GM21515 (cell line): ENCODE measurements around the gene DNALI1.
"Not testable (repeated sequence)": the region's sequence is repeated elsewhere in the genome, so short reads cannot be mapped to it uniquely, and the experiment has no call there.

Experiments used
- ATAC-seq: cut with Tn5 transposase; IDR thresholded peaks from one replicate; pipeline ENCODE4 v1.9.1; 2021; ENCODE audit not compliant: unreplicated experiment

The DNALI1 gene

GRCh38 chr1:37556712-37557196 lies at the start of gene DNALI1:
Gene DNALI1 (plus strand): TSS chr1:37556940. CDS start chr1:37556995, 55 bp downstream.
- ATAC-seq, result no peak

DNA sequence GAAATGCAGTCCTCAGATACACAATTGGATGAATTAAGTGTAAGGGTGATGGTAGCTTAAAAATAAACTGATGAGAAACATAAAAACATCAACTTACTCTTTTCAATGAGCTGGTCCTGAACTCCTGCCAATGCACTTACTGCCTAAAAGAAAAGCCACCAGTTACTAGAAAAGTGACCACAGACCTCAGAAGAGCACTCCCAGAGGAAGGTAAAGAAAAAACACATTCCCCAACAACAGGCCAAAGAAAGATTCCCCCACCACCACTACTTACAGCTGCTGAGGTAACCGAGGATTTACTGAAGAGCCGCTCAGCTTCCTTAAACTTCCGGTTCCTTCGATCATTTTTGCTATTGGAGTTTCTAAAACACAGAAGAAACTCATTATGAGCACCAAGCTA lies 47.6 kb upstream of the DNALI1 start:
- ATAC-seq, result no peak

DNA sequence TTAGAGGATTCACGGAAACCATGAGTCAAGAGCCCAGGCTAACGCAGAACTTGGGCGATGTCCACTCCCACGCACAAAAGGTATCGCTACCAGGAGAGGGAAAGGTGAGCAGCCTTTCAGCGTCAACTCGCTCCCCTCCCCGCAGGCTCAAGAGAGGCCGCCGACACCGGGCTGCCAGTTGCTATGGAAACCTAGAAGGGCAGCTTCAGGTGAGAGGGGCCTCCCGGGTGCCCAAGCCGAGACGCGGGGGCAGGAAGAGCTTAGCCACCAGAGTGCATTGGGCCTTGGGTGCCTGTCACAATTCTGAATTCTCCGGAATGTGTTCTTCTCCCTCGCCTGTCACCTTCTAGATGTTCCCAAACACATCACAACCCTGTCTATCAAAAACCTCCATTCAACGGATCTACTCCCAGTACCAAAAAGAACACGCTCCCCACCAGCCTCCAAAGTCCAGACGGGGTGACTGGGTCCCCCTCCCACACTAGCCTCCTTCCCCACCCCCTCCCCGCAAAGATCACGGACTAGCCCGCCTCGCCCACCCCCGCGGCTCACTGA lies 42.9 kb upstream of the DNALI1 start:
- ATAC-seq, result peak; percentile 26

GRCh38 chr1:37514350-37515184 lies 42.2 kb upstream of the DNALI1 start, which contains the start of gene MEAF6:
Gene MEAF6 (minus strand): TSS chr1:37514766. CDS start chr1:37514746, 20 bp downstream.
- ATAC-seq, result peak; percentile 80

GRCh38 chr1:37515185-37516034 lies 41.3 kb upstream of the DNALI1 start:
- ATAC-seq, result peak; percentile 15

- ATAC-seq, result no peak
Observed at GRCh38 chr1:37517569-37517968, 39.2 kb upstream of the DNALI1 start.

GRCh38 chr1:37518241-37518640 lies 38.5 kb upstream of the DNALI1 start:
- not testable (repeated sequence) for ATAC-seq

GRCh38 chr1:37518929-37519328 lies 37.8 kb upstream of the DNALI1 start:
- ATAC-seq, result not testable (repeated sequence)

GRCh38 chr1:37519613-37520012 lies 37.1 kb upstream of the DNALI1 start:
- no peak for ATAC-seq

- not testable (repeated sequence) for ATAC-seq
Observed at GRCh38 chr1:37529888-37530287, 26.9 kb upstream of the DNALI1 start.

DNA sequence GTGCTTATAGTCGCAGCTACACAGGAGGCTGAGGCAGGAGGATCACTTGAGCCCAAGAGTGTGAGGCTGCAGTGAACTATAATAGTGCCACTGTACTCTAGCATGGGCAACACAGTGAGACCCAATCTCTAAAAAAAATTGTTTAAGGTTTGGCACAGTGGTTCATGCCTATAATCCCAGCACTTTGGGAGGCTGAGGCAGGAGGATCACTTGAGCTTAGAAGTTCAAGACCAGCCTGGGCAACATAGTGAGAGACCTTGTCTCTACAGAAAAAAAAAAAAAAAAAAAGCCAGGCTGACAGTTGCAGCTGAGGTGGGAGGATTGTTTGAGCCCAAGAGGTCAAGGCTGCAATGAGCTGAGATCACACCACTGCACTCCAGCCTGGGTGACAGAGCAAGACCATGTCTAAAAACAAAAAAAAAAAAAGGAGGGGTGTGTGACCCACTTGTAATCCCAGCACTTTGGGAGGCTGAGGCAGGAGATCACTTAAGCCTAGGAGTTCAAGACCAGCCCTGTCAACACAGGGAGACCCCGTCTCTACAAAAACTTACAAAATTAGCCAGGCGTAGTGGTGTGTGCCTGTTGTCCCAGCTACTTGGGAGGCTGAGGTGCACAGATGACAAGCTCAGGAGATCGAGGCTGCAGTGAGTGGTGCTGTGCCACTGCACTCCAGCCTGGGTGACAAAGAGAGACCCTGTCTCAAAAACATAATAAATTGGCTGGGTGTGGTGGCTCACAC lies 24.2 kb upstream of the DNALI1 start:
- not testable (repeated sequence) for ATAC-seq

- no peak for ATAC-seq
Observed at GRCh38 chr1:37533317-37534093, 23.2 kb upstream of the DNALI1 start.

DNA sequence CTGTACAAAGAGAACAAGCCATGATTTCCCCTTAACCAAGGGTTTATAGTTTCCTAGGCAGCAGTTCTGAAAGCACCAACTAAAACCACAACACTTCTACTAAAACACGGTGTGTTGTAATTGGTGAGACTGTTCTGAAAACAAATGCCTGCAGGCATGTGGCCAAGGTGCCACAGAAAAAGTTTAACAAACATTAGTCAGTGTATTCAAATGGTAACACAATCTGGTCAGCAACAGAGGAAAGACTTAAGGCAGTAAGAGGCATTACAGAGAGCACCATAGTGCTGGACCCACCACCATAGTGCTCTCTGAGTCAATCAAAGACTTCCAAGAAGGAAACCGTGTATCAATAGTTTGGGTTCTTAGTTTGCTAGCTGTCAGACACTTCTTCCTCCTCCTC lies 19.4 kb upstream of the DNALI1 start:
- ATAC-seq, result no peak

DNA sequence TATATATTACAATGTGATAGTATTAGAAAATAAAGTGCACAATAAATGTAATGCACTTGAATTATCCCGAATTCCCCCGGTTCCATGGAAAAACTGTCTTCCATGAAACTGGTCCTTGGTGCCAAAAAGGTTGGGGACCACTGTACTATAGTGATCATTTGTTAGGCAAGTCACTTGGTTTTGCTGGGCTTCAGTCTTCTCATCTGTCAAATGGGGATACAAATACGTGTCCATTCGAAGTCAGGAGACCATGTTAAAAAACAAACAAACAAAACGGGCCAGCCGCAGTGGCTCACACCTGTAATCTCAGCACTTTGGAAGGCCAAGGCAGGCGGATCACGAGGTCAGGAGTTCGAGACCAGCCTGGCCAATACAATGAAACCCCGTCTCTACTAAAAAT lies 17.6 kb upstream of the DNALI1 start:
- not testable (repeated sequence) for ATAC-seq

GRCh38 chr1:37540036-37540785 lies 16.5 kb upstream of the DNALI1 start:
- ATAC-seq, result no peak

DNA sequence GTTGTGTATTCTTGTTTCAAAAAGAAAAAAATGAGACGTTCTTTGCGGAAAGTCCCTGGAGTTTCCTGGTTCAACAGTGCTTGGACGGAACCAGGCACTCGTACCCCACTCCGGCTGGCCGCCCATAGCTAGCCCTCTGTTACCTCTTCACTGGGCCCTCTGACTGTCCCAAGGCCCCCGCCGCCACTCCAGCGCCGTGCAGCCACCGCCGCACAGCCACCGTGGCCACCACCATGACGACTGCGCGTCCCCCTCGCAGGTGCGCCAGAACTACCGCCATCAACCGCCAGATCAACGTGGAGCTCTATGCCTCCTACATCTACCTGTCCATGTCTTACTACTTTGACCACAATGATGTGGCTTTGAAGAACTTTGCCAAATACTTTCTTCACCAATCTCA lies 12.2 kb upstream of the DNALI1 start:
- ATAC-seq, result no peak

GRCh38 chr1:37545019-37545418 lies 11.7 kb upstream of the DNALI1 start:
- ATAC-seq, result no peak

DNA sequence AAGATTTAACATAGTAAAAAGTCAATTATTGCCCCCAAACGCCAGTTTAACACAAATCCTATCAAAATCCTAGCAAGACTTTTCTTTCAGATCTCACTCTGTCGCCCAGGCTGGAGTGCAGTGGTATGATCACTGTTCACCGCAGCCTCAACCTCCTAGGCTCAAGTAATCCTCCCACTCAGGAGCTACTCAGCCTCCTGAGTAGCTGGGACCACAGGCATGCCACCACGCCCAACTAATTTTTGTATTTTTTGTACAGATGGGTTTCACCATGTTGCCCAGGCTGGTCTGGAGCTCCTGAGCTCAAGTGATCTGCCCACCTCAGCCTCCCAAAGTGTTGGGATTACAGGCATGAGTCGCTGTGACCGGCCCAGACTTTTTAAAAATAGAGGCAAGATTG lies 7.4 kb upstream of the DNALI1 start:
- ATAC-seq, result no peak

- peak; percentile 13 for ATAC-seq
Observed at GRCh38 chr1:37553598-37553926, 3.2 kb upstream of the DNALI1 start.
